Activated CD8-positive, alpha-beta T cell treated with anti-CD3 and anti-CD28 coated beads for 36 hours (primary cell): ENCODE measurements around the gene TREML2. TPM values are rescaled to one million over a fixed set of nuclear protein-coding genes. Genes with fewer than 3 reads are reported as not detected.
A peak's percentile ranks its signal among the peaks of the same experiment; 100 is the strongest.
"Not testable (repeated sequence)": the region's sequence is repeated elsewhere in the genome, so short reads cannot be mapped to it uniquely, and the experiment has no call there.

Experiments
- ATAC-seq: fragments of 200-7000 bp; cut with Tn5 transposase; one replicate; pipeline ENCODE4 v1.10.0; 2021; ENCODE audit warnings: mild to moderate bottlenecking, moderate library complexity
- CTCF ChIA-PET: fragments of 350-600 bp; sonication (Branson Sonifier 250); formaldehyde crosslinking; loops from one replicate; lab custom pipeline; 2021; ENCODE audit warnings: antibody characterized with exemption; lab: Charles Lee
- POLR2A ChIA-PET: fragments of 350-600 bp; sonication (Branson Sonifier 250); formaldehyde crosslinking; loops from one replicate; lab custom pipeline; 2021; ENCODE audit warnings: antibody characterized with exemption; lab: Charles Lee
- DNase-seq: peaks from one replicate; pipeline ENCODE4 v3.0.0-alpha.2; 2020
- H3K27ac Mint-ChIP-seq: one replicate; pipeline ENCODE4 v1.8.0; 2021; ENCODE audit warnings: mild to moderate bottlenecking, mixed read lengths
- H3K27me3 Mint-ChIP-seq: one replicate; pipeline ENCODE4 v1.8.0; 2021; ENCODE audit warnings: mixed read lengths
- H3K36me3 Mint-ChIP-seq: one replicate; pipeline ENCODE4 v1.8.0; 2021; ENCODE audit warnings: low read depth, mixed read lengths
- H3K4me1 Mint-ChIP-seq: one replicate; pipeline ENCODE4 v1.8.0; 2021; ENCODE audit warnings: low read depth, mixed read lengths
- H3K4me3 Mint-ChIP-seq: one replicate; pipeline ENCODE4 v1.8.0; 2021; ENCODE audit warnings: mild to moderate bottlenecking, moderate library complexity, mixed read lengths
- H3K9me3 Mint-ChIP-seq: one replicate; pipeline ENCODE4 v1.8.0; 2021; ENCODE audit warnings: mixed read lengths
- intact Hi-C: fragments of 100-400 bp; cut with micrococcal nuclease; formaldehyde crosslinking; loops from one replicate; pipeline ENCODE4 v1.10.0; 2022
- total RNA-seq, 2 experiments: library from RNA; stranded (reverse); gene quantifications; one replicate each; pipeline ENCODE4 v1.2.3, GENCODE V29; 2021
- TF ChIP-seq, protein P1 (sequence below): fragments of 200-600 bp; IDR thresholded peaks from one replicate; pipeline ENCODE4 v1.8.0; 2022; ENCODE audit warnings: antibody characterized with exemption, mild to moderate bottlenecking

TREML2 gene, protein sequence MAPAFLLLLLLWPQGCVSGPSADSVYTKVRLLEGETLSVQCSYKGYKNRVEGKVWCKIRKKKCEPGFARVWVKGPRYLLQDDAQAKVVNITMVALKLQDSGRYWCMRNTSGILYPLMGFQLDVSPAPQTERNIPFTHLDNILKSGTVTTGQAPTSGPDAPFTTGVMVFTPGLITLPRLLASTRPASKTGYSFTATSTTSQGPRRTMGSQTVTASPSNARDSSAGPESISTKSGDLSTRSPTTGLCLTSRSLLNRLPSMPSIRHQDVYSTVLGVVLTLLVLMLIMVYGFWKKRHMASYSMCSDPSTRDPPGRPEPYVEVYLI
- 1 to 10 TPM; 6.9 to 8.2 TPM for total RNA-seq

DNA sequence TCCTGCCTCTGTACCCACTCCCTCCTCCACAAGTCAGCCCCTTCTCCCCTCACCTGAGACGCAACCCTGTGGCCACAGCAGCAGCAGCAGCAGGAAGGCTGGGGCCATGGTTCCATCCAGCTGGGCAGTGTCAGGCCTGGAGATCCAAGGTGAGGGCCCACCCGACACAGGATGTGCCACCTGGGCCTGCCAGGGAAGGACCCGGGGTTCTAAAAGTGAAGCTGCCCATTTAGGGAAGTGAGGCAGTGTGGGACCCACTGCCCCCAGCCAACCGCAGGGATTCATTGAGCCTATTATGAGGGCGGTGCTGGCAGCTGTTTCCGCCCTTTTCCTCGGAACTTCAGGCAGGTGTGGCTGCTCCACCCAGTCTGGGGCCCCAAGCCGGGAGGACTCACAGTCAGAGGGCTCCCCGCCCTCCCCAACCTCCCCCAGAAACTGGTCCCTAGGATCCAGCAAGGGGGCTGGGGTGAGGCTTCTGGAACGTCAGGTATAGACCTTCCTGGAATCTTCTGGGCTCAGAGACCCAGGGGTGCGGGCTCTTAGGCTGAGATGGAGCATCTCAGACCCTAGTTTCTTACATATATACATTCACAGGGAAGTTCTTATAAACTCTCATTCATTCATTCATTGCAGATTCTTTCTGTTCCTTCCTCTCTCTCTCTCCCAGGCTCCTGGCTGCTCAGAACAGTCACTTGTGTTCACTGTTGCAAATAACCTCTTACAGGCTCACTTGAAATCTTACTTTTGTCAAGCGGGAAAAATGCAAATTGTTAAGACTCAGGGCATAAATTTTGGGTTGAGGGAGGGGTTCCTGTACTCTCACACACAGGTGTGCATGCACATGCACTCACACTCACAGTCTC is at the start of gene TREML2:
Gene TREML2, minus strand, starts transcription at position 249 of the 863 bp plus-strand sequence. Its CDS starts 141 bp downstream, at position 108.
- H3K4me3 Mint-ChIP-seq, result peak within 1 kb of the TSS; percentile 74
- H3K27ac Mint-ChIP-seq, result peak within 1 kb of the TSS; percentile 95
- intact Hi-C loops, result no loop called here
- H3K9me3 Mint-ChIP-seq, result no peaks in the 10 kb centered on the region
- DNase-seq (peak; percentile 62), ATAC-seq (peak; percentile 32)
- POLR2A ChIA-PET, result interaction anchor here (0.6 to 1.6 kb wide), 4 partner anchors 12 to 1089 kb away, joined by 3 to 6 read pairs (median 4); no protein-coding TSS in a partner anchor
- no peaks in the 10 kb centered on the region for H3K27me3 Mint-ChIP-seq
- no peaks in the 10 kb centered on the region for H3K36me3 Mint-ChIP-seq
- peaks cover 46% of the 10 kb centered on the region for H3K4me1 Mint-ChIP-seq
- TF ChIP-seq, protein P1, sequence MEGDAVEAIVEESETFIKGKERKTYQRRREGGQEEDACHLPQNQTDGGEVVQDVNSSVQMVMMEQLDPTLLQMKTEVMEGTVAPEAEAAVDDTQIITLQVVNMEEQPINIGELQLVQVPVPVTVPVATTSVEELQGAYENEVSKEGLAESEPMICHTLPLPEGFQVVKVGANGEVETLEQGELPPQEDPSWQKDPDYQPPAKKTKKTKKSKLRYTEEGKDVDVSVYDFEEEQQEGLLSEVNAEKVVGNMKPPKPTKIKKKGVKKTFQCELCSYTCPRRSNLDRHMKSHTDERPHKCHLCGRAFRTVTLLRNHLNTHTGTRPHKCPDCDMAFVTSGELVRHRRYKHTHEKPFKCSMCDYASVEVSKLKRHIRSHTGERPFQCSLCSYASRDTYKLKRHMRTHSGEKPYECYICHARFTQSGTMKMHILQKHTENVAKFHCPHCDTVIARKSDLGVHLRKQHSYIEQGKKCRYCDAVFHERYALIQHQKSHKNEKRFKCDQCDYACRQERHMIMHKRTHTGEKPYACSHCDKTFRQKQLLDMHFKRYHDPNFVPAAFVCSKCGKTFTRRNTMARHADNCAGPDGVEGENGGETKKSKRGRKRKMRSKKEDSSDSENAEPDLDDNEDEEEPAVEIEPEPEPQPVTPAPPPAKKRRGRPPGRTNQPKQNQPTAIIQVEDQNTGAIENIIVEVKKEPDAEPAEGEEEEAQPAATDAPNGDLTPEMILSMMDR, result no peak
- CTCF ChIA-PET, result interaction anchor here (0.8 to 3.1 kb wide), 7 partner anchors 10 to 162 kb away, joined by 3 to 18 read pairs (median 4); partner anchors contain the start of gene UNC5CL

DNA sequence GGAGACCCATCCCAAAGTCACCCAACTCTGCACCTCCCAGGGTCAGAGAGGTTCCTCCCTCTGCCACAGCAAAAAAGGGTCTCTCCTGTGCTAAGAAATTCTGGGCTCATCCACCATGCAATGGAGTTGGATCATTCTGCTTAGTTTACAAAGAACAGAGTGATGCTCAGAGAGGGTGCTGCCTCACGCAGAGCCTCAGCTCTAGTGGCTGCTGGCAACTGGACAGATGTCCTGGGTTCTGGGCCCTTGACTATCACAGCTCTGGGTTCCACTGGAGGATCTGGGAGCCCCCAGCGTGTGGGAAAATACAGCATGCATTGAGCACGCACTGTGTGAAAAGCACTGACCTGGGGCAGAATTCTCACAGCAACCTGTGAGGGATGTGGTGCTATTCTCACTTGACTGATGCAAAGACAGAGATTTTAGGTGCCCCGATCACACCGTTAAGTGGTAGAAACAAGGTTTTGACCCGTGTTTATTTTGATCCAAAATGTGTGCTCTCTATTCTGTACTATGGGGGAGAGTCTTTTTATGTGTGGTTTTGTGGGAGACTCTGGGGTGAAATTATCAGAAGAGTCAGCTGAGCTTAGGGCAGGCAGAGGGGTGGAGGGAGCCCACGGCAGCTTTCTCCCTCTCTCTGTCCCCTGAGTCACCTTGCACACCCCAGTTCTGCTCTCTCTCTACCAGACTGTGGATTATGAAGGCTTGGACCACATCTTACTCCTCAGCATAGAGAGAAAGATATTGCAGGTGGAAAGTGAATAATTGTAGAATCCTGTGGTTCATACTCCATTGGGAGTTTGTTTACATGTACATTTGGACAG is 47.1 kb upstream of the TREML2 start:
- DNase-seq (no peak), ATAC-seq (no peak)
- Mint-ChIP-seq H3K36me3 (no peaks in the 10 kb centered on the region), H3K27ac (no peak overlapping the region), H3K9me3 (no peaks in the 10 kb centered on the region), H3K27me3 (no peaks in the 10 kb centered on the region), H3K4me1 (peaks cover 12% of the 10 kb centered on the region), H3K4me3 (no peak overlapping the region)
- intact Hi-C loops, result no loop called here
- ChIA-PET CTCF (interaction anchor here (0.7 to 1.8 kb wide), 2 partner anchors 87 to 120 kb away, joined by 3 to 4 read pairs; no protein-coding TSS in a partner anchor), POLR2A (no interaction called here)
- TF ChIP-seq, protein P1, result no peak

DNA sequence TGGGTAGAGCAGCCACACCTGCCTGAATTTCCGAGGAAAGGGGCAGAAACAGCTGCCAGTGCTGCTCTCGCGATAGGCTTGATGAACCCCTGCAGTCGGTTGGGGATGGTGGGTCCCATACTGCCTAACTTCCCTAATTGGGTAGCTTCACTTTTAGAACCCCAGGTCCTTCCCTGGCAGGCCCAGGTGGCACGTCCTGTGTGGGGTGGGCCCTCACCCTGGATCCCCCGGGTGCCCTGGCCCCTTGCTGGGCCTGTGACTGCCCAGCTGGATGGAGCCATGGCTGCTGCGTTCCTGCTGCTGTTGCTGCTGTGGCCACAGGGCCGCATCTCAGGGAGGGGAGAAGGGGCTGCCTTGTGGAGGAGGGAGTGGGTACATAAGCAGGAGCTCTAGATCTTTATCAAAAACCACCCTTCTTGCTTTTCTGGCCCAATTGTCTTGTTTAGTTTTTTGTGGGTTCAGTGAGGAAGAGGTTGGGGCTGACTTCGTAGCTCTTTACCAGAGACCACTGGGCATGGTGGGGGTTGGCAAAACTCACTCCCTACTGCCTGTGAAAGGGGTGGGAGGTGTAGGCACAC is 46.4 kb upstream of the TREML2 start:
- TF ChIP-seq, protein P1, result no peak
- no peak for DNase-seq
- H3K27me3 Mint-ChIP-seq, result no peaks in the 10 kb centered on the region
- H3K4me1 Mint-ChIP-seq, result peaks cover 12% of the 10 kb centered on the region
- no peak overlapping the region for H3K4me3 Mint-ChIP-seq
- H3K27ac Mint-ChIP-seq, result no peak overlapping the region
- intact Hi-C loops, result no loop called here
- ATAC-seq, result no peak
- H3K36me3 Mint-ChIP-seq, result no peaks in the 10 kb centered on the region
- POLR2A ChIA-PET, result no interaction called here
- no peaks in the 10 kb centered on the region for H3K9me3 Mint-ChIP-seq
- CTCF ChIA-PET, result interaction anchor here (0.7 kb wide), 1 partner anchor 121 kb away, joined by 3 read pairs; no protein-coding TSS in a partner anchor

DNA sequence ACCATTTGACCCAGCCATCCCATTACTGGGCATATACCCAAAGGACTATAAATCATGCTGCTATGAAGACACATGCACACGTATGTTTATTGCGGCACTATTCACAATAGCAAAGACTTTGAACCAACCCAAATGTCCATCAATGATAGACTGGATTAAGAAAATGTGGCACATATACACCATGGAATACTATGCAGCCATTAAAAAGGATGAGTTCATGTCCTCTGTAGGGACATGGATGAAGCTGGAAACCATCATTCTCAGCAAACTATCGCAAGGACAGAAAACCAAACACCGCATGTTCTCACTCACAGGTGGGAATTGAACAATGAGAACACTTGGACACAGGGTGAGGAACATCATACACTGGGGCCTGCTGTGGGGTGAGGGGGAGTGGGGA is 45.6 kb upstream of the TREML2 start:
- CTCF ChIA-PET, POLR2A ChIA-PET, DNase-seq, H3K4me3 Mint-ChIP-seq, intact Hi-C loops, H3K27me3 Mint-ChIP-seq, H3K36me3 Mint-ChIP-seq, H3K9me3 Mint-ChIP-seq, H3K27ac Mint-ChIP-seq, ATAC-seq: not testable (repeated sequence)
- peaks cover 12% of the 10 kb centered on the region for H3K4me1 Mint-ChIP-seq
